HG02571 (cell line): ENCODE measurements around the gene LTO1.

Experiments used
- ATAC-seq: cut with Tn5 transposase; IDR thresholded peaks from one replicate; pipeline ENCODE4 v1.9.1; 2021; ENCODE audit warnings: mild to moderate bottlenecking, moderate library complexity; ENCODE audit not compliant: unreplicated experiment

LTO1 gene

DNA sequence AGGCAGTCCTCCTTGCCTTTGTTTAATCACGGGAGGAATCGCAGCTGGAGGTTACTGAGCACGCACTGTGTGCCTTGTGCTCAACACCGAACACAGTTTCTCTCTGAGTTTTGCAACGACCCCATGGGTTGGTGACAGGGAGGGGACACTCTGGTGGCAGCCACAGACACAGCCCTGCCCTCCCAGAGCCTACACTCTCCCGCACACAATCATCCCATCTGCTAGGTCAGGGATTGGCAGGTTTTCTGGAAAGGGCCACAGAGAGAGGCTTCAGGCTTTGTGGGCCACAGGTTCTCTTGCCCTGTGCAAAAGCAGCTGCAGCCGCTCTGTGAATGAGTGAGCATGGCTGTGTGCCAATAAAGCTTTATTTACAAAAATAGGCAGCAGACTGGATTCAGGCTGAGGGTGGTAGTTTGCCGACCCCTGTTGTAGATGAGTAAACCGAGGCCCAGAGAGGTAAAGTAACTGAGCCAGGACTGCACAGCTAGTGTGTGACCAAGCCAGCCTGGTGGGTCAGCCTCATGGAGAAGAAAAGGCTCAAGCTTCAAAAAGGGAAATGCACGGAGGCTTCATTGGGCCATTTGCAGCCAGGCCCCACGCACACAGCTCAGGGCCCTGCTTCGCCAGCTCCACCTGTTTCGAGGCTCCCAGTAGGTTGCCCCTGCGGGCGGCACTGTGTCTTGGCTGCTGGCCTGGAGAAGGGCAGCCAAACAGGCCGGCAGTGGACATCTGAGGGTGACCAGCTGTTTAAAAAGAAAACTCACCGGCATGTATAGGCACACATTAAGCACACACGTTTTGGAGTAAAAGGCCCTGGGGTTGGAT is 16.3 kb downstream of the LTO1 start:
- ATAC-seq, result no peak

DNA sequence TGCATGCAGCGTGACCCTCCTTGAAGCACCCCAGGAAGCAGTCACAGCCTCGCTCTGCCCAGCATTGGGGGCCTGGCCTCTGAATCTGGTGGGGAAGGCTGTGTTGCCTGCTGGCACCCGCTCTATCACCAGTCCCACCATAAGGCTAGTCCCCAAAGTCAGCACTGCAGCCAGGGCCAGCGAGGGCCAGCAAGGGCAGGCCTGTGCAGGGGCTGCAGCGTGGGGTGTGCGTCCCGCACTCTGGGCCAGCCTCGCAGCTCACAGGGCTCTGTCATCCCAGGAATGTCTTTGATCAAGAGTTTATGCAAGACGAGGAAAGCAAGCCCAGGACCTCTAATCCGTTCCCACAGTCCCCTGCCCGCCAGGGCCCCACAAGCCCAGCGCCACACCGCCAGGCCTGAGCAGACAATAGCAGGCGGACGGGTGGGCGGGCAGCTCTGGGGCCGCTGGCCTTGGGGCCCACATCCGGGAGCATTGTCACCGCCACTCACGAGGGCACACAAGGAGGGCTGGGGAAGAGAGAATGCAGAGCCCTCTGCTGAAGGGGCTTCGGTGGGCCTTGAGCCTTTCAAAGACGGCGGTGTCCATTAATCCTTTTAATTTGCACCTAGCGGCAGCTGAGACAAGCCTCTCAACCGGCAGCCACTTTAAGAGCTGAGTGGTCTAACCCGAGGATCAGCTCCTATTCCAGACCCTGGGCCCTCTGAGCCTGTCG is 17.1 kb downstream of the LTO1 start:
- no peak for ATAC-seq

DNA sequence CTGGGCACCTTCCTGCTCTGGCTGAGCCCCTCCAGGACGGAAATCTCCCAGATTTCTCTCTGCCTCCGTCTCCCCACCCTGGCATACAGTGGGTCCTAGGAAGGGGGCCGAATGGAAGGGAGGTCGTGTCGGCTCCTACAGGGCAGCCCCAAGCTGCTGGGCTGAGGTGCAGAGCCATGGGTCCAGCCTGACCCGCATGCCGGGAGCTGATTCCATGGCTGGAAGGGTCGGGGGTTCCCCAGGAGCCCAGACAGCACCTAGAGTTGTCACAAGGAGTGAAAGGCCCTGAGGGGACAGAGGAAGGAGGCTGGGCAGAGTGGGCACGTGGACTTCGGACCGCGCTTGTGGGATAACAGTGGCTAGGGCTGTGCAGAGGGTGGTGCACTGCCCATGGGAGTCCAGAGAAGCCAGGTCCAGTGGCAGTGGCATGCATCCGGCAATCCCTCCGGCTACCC is 17.7 kb downstream of the LTO1 start:
- no peak for ATAC-seq

DNA sequence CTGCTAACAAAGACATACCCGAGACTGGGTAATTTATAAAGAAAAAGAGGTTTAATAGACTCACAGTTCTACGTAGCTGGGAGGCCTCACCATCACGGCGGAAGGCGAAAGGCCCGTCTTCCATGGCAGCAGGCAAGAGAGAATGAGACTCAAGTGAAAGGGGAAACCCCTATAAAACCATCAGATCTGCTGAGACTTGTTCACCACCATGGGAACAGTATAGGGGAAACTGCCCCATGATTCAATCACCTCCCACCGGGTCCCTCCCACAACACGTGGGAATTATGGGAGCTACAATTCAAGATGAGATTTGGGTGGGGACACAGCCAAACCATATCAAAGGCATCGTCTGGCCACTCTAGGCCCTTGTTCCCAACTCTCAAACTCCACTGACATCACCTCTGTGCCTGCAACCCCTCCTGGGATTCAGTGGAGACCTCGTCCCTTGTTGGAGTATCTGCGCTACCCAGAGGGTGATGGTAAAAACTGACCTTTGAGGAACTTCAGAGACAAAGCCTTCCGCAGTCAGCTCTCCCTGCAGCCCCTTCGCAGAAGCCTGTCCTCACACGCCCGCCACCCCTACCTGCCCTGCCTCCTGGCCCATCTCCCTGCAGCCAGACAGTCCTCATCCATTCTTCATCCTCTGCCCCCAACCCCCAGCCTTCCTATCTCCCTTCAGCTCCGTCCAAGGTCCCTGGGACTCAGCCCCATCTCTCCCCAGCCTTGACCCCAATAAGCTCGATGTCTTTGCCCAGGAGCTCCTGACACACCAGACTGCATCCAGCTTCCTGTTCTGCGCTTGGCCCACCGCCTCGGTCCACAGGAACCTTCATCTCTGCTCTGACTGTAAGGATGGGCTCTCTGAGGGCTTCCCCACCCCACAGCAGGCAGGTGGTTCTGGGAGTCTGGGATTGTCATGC is 18.4 kb downstream of the LTO1 start:
- no peak for ATAC-seq

DNA sequence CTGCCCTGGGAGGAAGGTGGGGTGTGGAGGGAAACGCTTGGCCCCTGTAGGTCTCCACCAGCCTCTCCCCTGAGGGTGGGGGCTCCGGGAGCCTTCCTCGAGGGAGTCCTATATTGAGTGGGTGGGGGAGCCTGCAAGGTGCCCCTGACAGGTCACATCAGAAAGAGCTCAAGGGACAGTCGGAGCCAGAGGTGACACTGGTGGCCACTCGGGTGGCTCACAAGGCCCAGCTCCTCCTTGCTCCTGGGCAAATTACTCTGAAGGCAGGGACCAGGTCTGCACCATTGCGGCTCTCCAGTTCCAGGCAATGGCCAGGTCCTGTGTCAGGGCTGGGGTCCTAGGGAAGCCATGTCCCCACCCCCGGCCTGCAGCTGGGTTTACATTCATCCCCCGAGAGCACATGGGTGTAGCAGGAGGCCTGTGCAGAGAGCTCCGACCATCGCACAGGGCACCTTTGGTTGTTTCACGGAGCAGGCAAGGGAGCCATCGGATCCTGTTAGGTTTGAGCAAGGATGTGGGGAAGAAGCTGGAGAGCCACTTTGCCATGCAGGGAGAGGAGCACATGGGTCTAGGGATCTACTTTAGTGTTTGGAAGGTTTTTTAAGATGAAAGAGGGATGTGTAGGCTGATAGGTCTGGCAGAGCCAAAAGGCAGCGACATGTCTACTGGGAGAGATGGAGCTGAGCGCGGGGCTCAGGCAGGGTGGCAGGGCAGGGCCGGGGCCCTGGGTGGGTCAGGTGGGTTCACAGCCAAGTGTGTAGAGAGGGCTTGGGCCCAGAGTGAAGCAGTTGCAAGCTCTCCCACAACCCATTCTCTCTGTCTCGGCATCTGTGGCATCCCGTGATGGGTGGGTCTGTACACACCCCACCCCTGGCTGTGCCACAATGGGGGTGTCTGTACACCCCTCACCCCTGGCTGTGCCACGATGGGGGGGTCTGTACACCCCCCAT is 19.4 kb downstream of the LTO1 start:
- ATAC-seq, result no peak

DNA sequence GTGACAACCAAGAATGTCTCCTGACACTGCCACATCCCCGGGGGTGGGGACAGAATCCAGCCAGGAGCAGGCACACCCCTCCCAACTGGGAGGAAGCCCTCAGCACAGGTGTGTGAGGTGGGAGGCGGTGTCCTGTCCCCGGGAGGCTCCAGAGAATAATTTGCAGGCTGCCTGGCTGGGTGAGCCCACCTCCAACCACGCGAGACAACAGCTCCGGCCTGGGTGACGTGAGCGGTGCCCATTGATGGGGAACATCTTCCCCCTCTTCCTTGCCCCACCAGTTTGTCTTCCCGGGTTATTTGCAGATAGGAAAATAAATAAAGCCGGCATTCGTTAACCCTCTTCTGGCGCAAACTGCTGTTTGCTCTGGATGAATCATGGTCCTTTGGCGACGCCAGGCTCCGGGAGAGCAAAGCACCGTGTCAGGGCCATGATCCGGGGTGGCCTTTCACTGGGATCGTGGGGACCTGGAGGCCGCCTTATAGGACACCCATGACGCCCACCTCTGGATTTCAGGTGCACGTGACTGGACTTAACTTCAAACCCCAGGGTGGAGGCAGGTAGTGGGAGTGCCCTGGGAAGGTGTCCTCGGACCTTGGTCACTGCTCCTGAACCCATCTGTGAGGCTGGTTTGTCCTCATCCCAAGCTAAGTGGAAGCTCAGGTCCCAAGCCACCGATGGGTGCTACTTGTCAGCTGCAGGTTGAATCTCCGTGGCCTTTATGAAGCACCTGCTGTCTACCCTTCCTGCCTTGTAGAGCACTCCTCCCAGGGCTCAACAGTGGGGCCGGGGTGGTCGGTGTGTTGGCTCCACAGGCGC is 20.3 kb downstream of the LTO1 start:
- no peak for ATAC-seq

DNA sequence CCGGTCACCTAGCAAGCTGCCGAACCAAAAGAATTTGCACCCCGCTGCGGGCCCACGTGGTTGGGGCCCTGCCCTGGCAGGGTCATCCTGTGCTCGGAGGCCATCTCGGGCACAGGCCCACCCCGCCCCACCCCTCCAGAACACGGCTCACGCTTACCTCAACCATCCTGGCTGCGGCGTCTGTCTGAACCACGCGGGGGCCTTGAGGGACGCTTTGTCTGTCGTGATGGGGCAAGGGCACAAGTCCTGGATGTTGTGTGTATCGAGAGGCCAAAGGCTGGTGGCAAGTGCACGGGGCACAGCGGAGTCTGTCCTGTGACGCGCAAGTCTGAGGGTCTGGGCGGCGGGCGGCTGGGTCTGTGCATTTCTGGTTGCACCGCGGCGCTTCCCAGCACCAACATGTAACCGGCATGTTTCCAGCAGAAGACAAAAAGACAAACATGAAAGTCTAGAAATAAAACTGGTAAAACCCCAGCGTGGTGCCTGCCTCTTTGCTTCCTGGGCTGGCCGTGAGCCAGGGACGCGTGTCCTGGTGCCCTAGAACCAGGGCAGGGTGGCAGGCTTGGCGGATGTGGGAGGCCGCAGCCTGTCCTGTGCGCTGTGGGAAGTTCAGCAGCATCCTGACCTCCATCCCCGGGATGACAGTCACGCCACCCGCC is 21.0 kb downstream of the LTO1 start:
- no peak for ATAC-seq

DNA sequence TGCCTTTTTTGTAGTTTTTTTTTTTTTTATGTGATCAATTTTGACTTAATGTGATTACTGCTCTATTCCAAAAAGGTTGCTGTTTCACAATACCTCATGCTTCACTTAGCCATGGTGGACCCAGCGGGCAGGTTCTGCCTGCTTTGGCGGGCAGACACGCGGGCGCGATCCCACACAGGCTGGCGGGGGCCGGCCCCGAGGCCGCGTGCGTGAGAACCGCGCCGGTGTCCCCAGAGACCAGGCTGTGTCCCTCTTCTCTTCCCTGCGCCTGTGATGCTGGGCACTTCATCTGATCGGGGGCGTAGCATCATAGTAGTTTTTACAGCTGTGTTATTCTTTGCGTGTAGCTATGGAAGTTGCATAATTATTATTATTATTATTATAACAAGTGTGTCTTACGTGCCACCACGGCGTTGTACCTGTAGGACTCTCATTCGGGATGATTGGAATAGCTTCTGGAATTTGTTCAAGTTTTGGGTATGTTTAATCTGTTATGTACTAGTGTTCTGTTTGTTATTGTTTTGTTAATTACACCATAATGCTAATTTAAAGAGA is 21.7 kb downstream of the LTO1 start:
- no peak for ATAC-seq

DNA sequence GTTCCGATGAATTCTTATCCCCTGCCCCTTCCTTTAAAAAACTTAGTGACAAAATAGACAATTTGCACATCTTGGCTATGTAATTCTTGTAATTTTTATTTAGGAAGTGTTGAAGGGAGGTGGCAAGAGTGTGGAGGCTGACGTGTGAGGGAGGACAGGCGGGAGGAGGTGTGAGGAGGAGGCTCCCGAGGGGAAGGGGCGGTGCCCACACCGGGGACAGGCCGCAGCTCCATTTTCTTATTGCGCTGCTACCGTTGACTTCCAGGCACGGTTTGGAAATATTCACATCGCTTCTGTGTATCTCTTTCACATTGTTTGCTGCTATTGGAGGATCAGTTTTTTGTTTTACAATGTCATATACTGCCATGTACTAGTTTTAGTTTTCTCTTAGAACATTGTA is 22.2 kb downstream of the LTO1 start:
- ATAC-seq, result no peak

DNA sequence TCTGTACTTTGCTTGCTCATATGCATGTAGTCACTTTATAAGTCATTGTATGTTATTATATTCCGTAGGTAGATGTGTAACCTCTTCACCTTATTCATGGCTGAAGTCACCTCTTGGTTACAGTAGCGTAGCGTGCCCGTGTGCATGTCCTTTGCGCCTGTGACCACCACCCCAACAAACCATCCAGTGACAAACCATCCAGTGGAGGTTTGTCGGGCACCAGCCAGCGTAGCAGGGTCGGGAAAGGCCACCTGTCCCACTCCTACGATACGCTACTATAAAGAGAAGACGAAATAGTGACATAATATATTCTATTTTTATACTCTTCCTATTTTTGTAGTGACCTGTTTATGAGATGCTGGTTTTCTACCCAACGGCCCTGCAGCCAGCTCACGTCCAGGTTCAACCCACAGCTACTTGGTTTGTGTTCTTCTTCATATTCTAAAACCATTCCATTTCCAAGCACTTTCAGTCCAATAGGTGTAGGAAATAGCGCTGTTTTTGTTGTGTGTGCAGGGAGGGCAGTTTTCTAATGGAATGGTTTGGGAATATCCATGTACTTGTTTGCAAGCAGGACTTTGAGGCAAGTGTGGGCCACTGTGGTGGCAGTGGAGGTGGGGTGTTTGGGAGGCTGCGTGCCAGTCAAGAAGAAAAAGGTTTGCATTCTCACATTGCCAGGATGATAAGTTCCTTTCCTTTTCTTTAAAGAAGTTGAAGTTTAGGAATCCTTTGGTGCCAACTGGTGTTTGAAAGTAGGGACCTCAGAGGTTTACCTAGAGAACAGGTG is 23.1 kb downstream of the LTO1 start:
- no peak for ATAC-seq

DNA sequence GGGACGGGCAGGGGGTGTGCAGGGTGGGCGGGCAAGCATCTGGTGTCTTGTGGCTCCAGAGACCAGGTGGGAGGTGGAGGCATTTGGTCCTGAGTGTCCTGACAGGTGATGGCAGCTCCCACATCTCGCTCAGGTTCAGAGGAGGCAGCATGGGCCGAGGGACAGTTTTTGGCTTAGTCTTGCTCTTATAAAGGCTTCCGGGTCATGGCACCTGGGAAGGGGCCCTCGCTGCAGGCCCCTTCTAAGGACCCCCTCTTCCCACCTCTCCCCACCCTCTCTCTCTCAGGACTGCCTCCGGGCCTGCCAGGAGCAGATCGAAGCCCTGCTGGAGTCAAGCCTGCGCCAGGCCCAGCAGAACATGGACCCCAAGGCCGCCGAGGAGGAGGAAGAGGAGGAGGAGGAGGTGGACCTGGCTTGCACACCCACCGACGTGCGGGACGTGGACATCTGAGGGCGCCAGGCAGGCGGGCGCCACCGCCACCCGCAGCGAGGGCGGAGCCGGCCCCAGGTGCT is 24.3 kb downstream of the LTO1 start:
- no peak for ATAC-seq

DNA sequence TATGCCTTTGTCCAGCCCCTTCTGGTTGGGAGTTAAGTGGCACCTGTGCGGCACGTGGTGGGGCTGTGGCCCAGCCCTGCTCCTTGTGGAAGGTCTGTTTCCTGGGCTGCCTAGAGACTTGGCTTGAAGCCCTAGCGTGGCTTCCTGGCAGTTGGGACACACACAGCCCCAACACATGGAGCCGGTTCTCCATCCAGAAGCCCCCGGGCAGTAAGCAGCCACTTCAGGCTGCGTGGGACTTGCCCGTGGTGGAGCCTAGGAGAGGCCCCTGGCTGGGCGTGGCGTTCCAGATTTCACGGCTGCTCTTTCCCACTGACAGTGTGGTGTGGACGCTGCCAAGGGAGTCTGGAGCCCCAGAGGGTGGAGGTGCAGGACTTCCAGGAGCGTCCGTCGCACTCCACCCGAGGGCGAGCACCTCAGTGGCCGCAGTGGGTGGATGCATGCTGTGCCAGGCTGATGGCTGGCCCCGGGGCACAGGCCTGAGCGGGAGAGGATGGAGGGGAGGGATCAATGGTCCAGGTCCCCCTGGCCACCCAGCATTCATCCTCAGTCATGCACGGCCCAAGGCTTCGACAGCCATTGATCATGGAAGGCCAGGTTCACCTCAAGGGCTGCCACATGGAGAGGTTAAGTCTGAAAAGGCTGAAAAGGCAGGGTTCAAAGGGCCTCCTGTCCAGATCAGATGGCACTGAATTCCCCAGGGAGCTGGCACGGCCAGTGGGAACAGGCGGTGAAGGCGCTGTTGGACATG is 24.9 kb downstream of the LTO1 start:
- ATAC-seq, result no peak

DNA sequence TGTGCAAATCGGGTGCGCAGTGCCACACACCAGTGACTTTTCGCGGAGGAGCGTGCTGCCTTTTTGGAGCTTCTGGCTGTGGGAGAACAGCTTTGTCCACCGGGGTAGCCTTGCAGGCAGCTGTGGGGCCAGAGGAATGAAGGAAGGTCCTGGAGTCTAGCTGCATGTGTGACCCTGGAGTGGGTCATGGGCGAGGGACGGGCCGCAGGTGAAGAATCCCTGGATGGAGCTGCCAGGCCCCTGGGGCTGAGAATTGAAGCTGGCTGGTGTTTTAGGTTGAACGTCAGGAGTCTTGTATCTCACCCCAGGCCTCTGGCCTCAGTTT is 25.6 kb downstream of the LTO1 start:
- ATAC-seq, result no peak

DNA sequence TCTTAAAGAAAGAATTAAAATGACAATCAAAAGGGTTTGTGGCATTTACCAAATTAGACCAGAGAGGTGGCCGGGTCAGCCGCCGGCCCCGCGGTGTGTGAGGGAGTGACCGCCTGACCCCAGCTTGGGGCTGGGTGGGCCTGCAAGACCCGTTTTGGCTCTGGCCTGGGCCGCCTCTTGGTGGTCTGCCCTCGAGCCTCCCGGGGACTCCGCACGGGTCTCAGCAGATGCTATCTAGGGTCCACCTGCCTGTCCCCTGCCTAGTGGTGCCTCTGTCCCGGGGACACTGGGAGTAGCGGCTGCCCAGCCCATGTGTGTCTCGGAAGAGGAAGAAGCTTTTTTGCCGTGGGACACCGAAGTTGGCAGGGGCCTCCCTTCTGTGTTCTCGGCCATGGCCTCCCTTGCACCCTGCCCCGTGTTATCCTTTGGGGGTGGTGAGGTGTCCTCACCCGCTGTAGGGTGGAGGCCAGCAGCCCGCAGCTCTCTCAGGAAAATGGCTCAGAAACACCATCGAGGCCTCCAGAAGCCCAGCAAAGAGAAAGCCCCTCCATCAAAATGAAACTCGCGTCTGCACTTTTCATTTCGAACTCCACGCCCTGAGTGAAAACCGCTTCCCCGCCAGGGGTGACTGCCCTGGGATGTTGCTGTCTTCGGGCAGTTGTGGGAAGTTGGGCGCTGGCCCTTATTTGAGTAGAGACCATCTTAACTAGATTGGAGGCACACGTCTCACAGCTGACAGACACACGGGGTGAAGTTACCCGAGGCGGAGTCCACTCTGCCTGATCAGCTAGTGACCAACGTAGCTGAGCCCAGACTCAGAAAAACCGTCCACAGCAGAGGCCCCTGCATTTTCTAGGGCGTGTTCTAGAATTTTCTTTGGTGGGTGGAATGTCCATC is 26.2 kb downstream of the LTO1 start:
- ATAC-seq, result no peak

DNA sequence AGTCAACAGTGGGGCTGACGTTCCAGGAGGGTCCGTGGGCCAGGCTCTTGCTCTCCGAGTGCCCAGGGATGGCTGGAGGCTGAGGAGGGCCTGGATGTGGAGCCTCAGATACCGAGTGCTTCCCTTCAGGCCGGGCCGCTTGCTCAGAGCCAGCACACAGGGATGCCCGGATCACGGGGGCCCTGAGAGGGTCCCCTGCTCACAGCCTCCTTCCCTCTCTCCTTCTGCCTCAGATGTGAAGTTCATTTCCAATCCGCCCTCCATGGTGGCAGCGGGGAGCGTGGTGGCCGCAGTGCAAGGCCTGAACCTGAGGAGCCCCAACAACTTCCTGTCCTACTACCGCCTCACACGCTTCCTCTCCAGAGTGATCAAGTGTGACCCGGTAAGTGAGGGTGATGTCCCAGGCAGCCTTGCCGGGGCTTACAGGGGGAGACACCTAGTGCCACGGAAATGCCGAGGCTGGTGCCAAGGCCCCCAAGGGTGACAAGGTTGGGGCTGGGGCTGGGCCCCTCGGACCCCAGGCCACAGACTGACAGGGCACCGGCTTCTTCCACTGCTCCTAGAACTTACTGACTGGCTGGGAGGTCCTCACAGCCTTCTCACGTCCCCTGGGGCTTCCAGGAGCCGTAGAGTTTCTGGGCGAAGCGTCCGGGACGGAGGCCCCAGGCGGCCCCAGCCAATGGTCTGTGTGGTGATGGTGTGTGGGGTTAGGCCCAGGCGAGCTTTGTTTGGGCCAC is 27.2 kb downstream of the LTO1 start:
- no peak for ATAC-seq
